PC-9 (cell line): Measurements from ENCODE around the gene CRADD.

Source experiments
- EZH2 ChIP-seq: fragments of 200-600 bp; sonication (generic); IDR thresholded peaks from 2 replicates; pipeline ENCODE4 v1.8.0; 2017; ENCODE audit warnings: antibody characterized with exemption, low read depth
- TF ChIP-seq, protein P1 (sequence below): fragments of 200-600 bp; sonication (generic); conservative IDR thresholded peaks from 2 replicates; pipeline ENCODE4 v1.6.1; 2017; ENCODE audit warnings: mixed run types, antibody characterized with exemption, mild to moderate bottlenecking, moderate library complexity

DNA sequence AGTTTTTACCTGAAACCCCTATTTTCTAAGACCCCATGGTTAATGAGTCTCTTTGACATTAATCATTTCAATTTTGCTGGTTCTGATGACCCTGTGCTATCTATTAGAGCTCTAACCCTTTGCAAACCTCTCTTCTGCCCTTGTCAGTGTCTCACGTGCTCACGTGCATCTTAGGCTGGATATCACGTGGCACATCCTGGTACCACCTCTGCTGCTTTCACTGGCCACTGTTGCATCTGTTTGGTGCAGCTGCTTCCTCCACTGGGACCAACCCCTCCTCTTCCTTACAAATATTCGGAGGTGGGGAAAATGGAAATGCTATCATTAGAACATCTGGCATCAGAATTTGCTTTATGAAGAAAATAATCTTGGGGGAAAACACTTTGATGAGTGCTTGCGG lies 119.6 kb downstream of the CRADD start:
- TF ChIP-seq, protein P1, sequence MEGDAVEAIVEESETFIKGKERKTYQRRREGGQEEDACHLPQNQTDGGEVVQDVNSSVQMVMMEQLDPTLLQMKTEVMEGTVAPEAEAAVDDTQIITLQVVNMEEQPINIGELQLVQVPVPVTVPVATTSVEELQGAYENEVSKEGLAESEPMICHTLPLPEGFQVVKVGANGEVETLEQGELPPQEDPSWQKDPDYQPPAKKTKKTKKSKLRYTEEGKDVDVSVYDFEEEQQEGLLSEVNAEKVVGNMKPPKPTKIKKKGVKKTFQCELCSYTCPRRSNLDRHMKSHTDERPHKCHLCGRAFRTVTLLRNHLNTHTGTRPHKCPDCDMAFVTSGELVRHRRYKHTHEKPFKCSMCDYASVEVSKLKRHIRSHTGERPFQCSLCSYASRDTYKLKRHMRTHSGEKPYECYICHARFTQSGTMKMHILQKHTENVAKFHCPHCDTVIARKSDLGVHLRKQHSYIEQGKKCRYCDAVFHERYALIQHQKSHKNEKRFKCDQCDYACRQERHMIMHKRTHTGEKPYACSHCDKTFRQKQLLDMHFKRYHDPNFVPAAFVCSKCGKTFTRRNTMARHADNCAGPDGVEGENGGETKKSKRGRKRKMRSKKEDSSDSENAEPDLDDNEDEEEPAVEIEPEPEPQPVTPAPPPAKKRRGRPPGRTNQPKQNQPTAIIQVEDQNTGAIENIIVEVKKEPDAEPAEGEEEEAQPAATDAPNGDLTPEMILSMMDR = no peak
- TF ChIP-seq EZH2 = no peak
